SK-N-SH treated with all-trans-retinoic acid at 6 μM for 48 hours (cell line): Measurements from ENCODE around the gene ATXN10.

Experiments
- ARNTL ChIP-seq: fragments of 450-650 bp; formaldehyde crosslinking; IDR thresholded peaks from 2 replicates; pipeline ENCODE4 v1.5.0; 2020; ENCODE audit warnings: low read depth, mild to moderate bottlenecking, moderate library complexity, borderline replicate concordance
- BACH2 ChIP-seq: fragments of 250-450 bp; sonication (Bioruptor Pico); IDR thresholded peaks from 2 replicates; pipeline ENCODE4 v1.9.0; 2021; ENCODE audit warnings: mild to moderate bottlenecking, borderline replicate concordance
- CREB5 ChIP-seq: fragments of 250-450 bp; sonication (Bioruptor Pico); IDR thresholded peaks from 2 replicates; pipeline ENCODE4 v1.5.1; 2020; ENCODE audit warnings: low read depth, mild to moderate bottlenecking, moderate library complexity
- CSDC2 ChIP-seq: fragments of 250-450 bp; sonication (Bioruptor Pico); IDR thresholded peaks from 2 replicates; pipeline ENCODE4 v1.5.0; 2020; ENCODE audit warnings: mild to moderate bottlenecking, moderate library complexity
- POU6F1 ChIP-seq: fragments of 250-450 bp; sonication (Bioruptor Pico); IDR thresholded peaks from 2 replicates; pipeline ENCODE4 v1.8.0; 2021; ENCODE audit warnings: low read depth, mild to moderate bottlenecking, moderate library complexity, borderline replicate concordance
- RARB ChIP-seq: fragments of 250-450 bp; sonication (Bioruptor Pico); IDR thresholded peaks from 2 replicates; pipeline ENCODE4 v1.8.0; 2021; ENCODE audit warnings: mild to moderate bottlenecking, moderate library complexity
- TCF4 ChIP-seq: fragments of 250-450 bp; sonication (Bioruptor Pico); IDR thresholded peaks from 2 replicates; pipeline ENCODE4 v1.8.0; 2021; ENCODE audit warnings: mild to moderate bottlenecking, moderate library complexity, borderline replicate concordance
- ZC3H10 ChIP-seq: fragments of 250-450 bp; sonication (Bioruptor Pico); IDR thresholded peaks from 2 replicates; pipeline ENCODE4 v1.5.1; 2021; ENCODE audit warnings: mild to moderate bottlenecking, moderate library complexity
- ZNF565 ChIP-seq: fragments of 450-650 bp; formaldehyde crosslinking; conservative IDR thresholded peaks from 2 replicates; pipeline ENCODE4 v1.5.0; 2020; ENCODE audit warnings: low read depth, mild to moderate bottlenecking, moderate library complexity

GRCh38 chr22:45861259-45861658 lies 189.6 kb downstream of the ATXN10 start:
- TF ChIP-seq RARB (CRISPR knock-in tag) (no peak), ARNTL (no peak), POU6F1 (CRISPR knock-in tag) (no peak), CREB5 (CRISPR knock-in tag) (no peak), TCF4 (no peak), ZC3H10 (CRISPR knock-in tag) (no peak), BACH2 (CRISPR knock-in tag) (no peak), ZNF565 (CRISPR knock-in tag) (no peak), CSDC2 (CRISPR knock-in tag) (no peak)
